Naive thymus-derived CD8-positive, alpha-beta T cell (primary cell): Measurements from ENCODE around the gene SH3RF2. TPM values are rescaled to one million over a fixed set of nuclear protein-coding genes. Genes with fewer than 3 reads are reported as not detected.

Experiments
- ATAC-seq, 2 donors: fragments of 150-1000 bp; cut with Tn5 transposase in 1 of 2; sonication (Bioruptor Pico), chemical (Tn5 transposase) in 1 of 2; 1 replicate in 1 of 2; 2 replicates in 1 of 2; pipeline ENCODE4 v1.10.0; 2021; ENCODE audit warnings: mild to moderate bottlenecking in 2 of 2, moderate library complexity in 2 of 2
- POLR2A ChIA-PET: fragments of 350-600 bp; sonication (Branson Sonifier 250); formaldehyde crosslinking; loops from one replicate; lab custom pipeline; 2021; ENCODE audit warnings: antibody characterized with exemption; lab: Charles Lee
- DNase-seq, 10 donors: peaks; one replicate each; pipeline versions ENCODE4 v3.0.0 to v3.0.0-alpha.2; 2020 to 2022
- H3K27ac Mint-ChIP-seq, 10 donors: one replicate each; pipeline ENCODE4 v1.8.0; 2020 to 2022; ENCODE audit warnings: mild to moderate bottlenecking in 10 of 10, mixed read lengths in 10 of 10, moderate library complexity in 4 of 10, inconsistent platforms in 1 of 10
- H3K27me3 Mint-ChIP-seq, 5 donors: one replicate each; pipeline ENCODE4 v1.8.0; 2021 to 2022; ENCODE audit warnings: mixed read lengths in 5 of 5
- H3K36me3 Mint-ChIP-seq, 3 donors: one replicate each; pipeline ENCODE4 v1.8.0; 2020 to 2022; ENCODE audit warnings: mixed read lengths in 3 of 3, mild to moderate bottlenecking in 2 of 3, inconsistent platforms in 1 of 3
- H3K4me1 Mint-ChIP-seq, 4 donors: one replicate each; pipeline ENCODE4 v1.8.0; 2021 to 2022; ENCODE audit warnings: mixed read lengths in 4 of 4
- H3K4me3 Mint-ChIP-seq, 10 donors: one replicate each; pipeline ENCODE4 v1.8.0; 2020 to 2022; ENCODE audit warnings: mild to moderate bottlenecking in 10 of 10, mixed read lengths in 10 of 10, moderate library complexity in 6 of 10, inconsistent platforms in 1 of 10
- H3K9me3 Mint-ChIP-seq, 9 donors: one replicate each; pipeline ENCODE4 v1.8.0; 2020 to 2022; ENCODE audit warnings: mixed read lengths in 9 of 9, mild to moderate bottlenecking in 3 of 9, inconsistent platforms in 1 of 9, moderate library complexity in 1 of 9
- polyA plus RNA-seq, 3 donors: library from polyadenylated mRNA; unstranded; fragments of 300-500 nt; fragmentation: Illumina TruSeq; gene quantifications; one replicate each; pipeline ENCODE4 v1.2.3, GENCODE V29; 2021
- total RNA-seq, 8 experiments: library from RNA in 2 of 8; stranded (reverse) in 2 of 8; gene quantifications; one replicate each; pipeline ENCODE4 v1.2.3 and lab custom pipeline; 2021 to 2026

Gene SH3RF2
- total and polyA plus RNA-seq, 5 experiments from 2014 or later, result not detected

GRCh38 chr5:145976431-145977155, 40.2 kb downstream of the SH3RF2 start:
- DNase-seq, result no peak
- no peak overlapping the region for H3K4me3 Mint-ChIP-seq
- ATAC-seq, result no peak
- no peaks in the 10 kb centered on the region for H3K4me1 Mint-ChIP-seq
- H3K36me3 Mint-ChIP-seq, result no peaks in the 10 kb centered on the region
- peaks cover 0 to 10% (median 1%) of the 10 kb centered on the region in 5 donors for H3K27me3 Mint-ChIP-seq
- H3K27ac Mint-ChIP-seq, result no peak overlapping the region
- peaks cover 0 to 9% (median 0%) of the 10 kb centered on the region in 9 donors for H3K9me3 Mint-ChIP-seq
- POLR2A ChIA-PET, result no interaction called here

DNA sequence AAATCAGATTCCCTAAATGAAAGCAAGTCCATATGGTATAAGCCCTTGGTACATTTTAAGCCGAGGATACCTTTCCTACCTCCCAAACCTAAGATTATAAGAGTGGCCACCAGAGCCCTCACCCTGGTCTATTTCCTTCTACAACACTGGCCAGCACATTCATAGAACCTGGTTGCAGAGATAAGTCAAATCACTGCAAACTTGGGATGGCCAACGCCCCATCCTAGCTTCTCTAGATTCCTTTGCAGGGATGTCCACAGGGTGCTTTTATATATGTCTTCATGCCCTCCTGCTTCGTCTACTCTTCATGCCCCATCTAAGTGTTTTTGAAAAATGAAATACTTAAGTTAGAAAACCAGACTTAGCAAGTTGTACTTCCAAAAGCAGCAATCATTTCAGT, 41.8 kb downstream of the SH3RF2 start:
- no peaks in the 10 kb centered on the region for H3K36me3 Mint-ChIP-seq
- no peak overlapping the region for H3K27ac Mint-ChIP-seq
- peaks cover 0 to 16% (median 1%) of the 10 kb centered on the region in 5 donors for H3K27me3 Mint-ChIP-seq

GRCh38 chr5:145978708-145979107, 42.3 kb downstream of the SH3RF2 start:
- POLR2A ChIA-PET, result no interaction called here
- DNase-seq (no peak), ATAC-seq (no peak)
- Mint-ChIP-seq H3K27ac (no peak overlapping the region), H3K36me3 (no peaks in the 10 kb centered on the region), H3K4me3 (no peak overlapping the region), H3K27me3 (peaks cover 0 to 16% (median 1%) of the 10 kb centered on the region in 5 donors), H3K9me3 (peaks cover 0 to 9% (median 0%) of the 10 kb centered on the region in 9 donors), H3K4me1 (no peaks in the 10 kb centered on the region)

More for the DNA sequence above, 41.8 kb downstream of the SH3RF2 start:
- DNase-seq, result no peak
- ATAC-seq, result no peak
- peaks cover 0 to 9% (median 0%) of the 10 kb centered on the region in 9 donors for H3K9me3 Mint-ChIP-seq
- H3K4me3 Mint-ChIP-seq, result no peak overlapping the region
- POLR2A ChIA-PET, result no interaction called here
- no peaks in the 10 kb centered on the region for H3K4me1 Mint-ChIP-seq

- no peak overlapping the region for H3K4me3 Mint-ChIP-seq
- H3K36me3 Mint-ChIP-seq, result no peaks in the 10 kb centered on the region
- ATAC-seq (no peak), DNase-seq (no peak)
- no peaks in the 10 kb centered on the region for H3K4me1 Mint-ChIP-seq
- H3K9me3 Mint-ChIP-seq, result peaks cover 0 to under 1% (median 0%) of the 10 kb centered on the region in 9 donors
- POLR2A ChIA-PET, result no interaction called here
- H3K27ac Mint-ChIP-seq, result no peak overlapping the region
- peaks cover 0 to 11% (median 1%) of the 10 kb centered on the region in 5 donors for H3K27me3 Mint-ChIP-seq
Measured at GRCh38 chr5:145979270-145980223, 43.2 kb downstream of the SH3RF2 start.

- POLR2A ChIA-PET, result no interaction called here
- H3K4me1 Mint-ChIP-seq, result no peaks in the 10 kb centered on the region
- H3K36me3 Mint-ChIP-seq, result no peaks in the 10 kb centered on the region
- H3K27me3 Mint-ChIP-seq, result peaks cover 0 to 10% (median 2%) of the 10 kb centered on the region in 5 donors
- H3K4me3 Mint-ChIP-seq, result no peak overlapping the region
- H3K27ac Mint-ChIP-seq, result no peak overlapping the region
- H3K9me3 Mint-ChIP-seq, result no peaks in the 10 kb centered on the region
- no peak for ATAC-seq
- DNase-seq, result no peak
Measured at GRCh38 chr5:145980259-145980658, 43.9 kb downstream of the SH3RF2 start.

- POLR2A ChIA-PET, result no interaction called here
- H3K9me3 Mint-ChIP-seq, result no peaks in the 10 kb centered on the region
- H3K36me3 Mint-ChIP-seq, result no peaks in the 10 kb centered on the region
- no peak overlapping the region for H3K27ac Mint-ChIP-seq
- no peak for DNase-seq
- no peak overlapping the region for H3K4me3 Mint-ChIP-seq
- H3K4me1 Mint-ChIP-seq, result no peaks in the 10 kb centered on the region
- no peak for ATAC-seq
- H3K27me3 Mint-ChIP-seq, result peaks cover 0 to 10% (median 3%) of the 10 kb centered on the region in 5 donors
Measured at GRCh38 chr5:145980718-145981117, 44.3 kb downstream of the SH3RF2 start.

- peaks cover 2 to 13% (median 6%) of the 10 kb centered on the region in 5 donors for H3K27me3 Mint-ChIP-seq
- no peaks in the 10 kb centered on the region for H3K36me3 Mint-ChIP-seq
- no peaks in the 10 kb centered on the region for H3K9me3 Mint-ChIP-seq
- no peak overlapping the region for H3K4me3 Mint-ChIP-seq
- no peak overlapping the region for H3K27ac Mint-ChIP-seq
- POLR2A ChIA-PET, result no interaction called here
- H3K4me1 Mint-ChIP-seq, result no peaks in the 10 kb centered on the region
- DNase-seq (no peak), ATAC-seq (no peak)
Measured at GRCh38 chr5:145981589-145982571, 45.5 kb downstream of the SH3RF2 start.

DNA sequence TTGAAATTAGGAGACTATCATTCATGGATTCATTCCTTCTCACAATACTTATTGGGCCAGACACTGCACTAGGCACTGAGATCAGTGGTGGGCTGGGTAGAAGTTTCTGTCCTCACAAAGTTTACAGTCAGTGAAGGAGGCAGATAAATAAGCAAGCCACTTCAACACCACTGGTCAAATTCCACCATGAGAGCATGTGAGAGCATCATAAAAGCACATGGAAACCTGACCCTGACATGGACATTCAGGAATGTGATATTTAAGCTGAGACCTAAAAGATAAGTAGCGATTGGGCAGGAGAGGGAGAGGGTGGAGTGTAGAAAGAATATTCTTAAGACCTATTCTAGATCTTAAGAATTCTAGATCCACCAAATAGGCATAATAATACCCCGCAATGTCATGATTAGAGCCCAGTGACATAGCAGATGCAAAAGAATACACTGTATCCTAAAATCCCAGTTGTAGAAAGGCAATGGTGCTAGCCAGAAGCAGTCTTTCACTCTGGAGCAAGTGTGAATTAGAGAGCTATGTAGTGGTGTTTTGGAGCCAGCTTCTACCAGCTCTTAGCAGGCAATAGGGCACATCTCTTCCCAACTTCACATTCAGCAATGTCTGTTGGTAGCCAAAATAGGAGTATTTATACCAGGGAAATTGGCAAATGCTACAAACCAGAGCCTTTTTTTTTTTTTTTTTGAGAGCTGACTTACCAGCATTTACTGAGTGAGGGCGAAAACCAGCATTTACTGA, 46.4 kb downstream of the SH3RF2 start:
- no peak for DNase-seq
- Mint-ChIP-seq H3K4me1 (no peaks in the 10 kb centered on the region), H3K4me3 (no peak overlapping the region), H3K36me3 (no peaks in the 10 kb centered on the region), H3K27ac (no peak overlapping the region), H3K27me3 (peaks cover 2 to 14% (median 7%) of the 10 kb centered on the region in 5 donors), H3K9me3 (no peaks in the 10 kb centered on the region)
- no peak for ATAC-seq
- POLR2A ChIA-PET, result no interaction called here

GRCh38 chr5:145983446-145983845, 47.1 kb downstream of the SH3RF2 start:
- peaks cover 2 to 14% (median 7%) of the 10 kb centered on the region in 5 donors for H3K27me3 Mint-ChIP-seq
- ATAC-seq (no peak), DNase-seq (no peak)
- no peaks in the 10 kb centered on the region for H3K4me1 Mint-ChIP-seq
- no peak overlapping the region for H3K4me3 Mint-ChIP-seq
- POLR2A ChIA-PET, result no interaction called here
- H3K27ac Mint-ChIP-seq, result no peak overlapping the region
- H3K36me3 Mint-ChIP-seq, result no peaks in the 10 kb centered on the region
- no peaks in the 10 kb centered on the region for H3K9me3 Mint-ChIP-seq

- no peak overlapping the region for H3K27ac Mint-ChIP-seq
- DNase-seq (no peak), ATAC-seq (no peak)
- no peaks in the 10 kb centered on the region for H3K9me3 Mint-ChIP-seq
- H3K4me1 Mint-ChIP-seq, result no peaks in the 10 kb centered on the region
- POLR2A ChIA-PET, result no interaction called here
- H3K36me3 Mint-ChIP-seq, result no peaks in the 10 kb centered on the region
- peaks cover 3 to 14% (median 7%) of the 10 kb centered on the region in 5 donors for H3K27me3 Mint-ChIP-seq
- H3K4me3 Mint-ChIP-seq, result no peak overlapping the region
Measured at GRCh38 chr5:145984072-145984471, 47.7 kb downstream of the SH3RF2 start.

GRCh38 chr5:145987856-145988255, 51.5 kb downstream of the SH3RF2 start:
- no peak for DNase-seq
- H3K9me3 Mint-ChIP-seq, result peaks cover 0 to 12% (median 5%) of the 10 kb centered on the region in 9 donors
- no peak overlapping the region for H3K4me3 Mint-ChIP-seq
- POLR2A ChIA-PET, result no interaction called here
- no peaks in the 10 kb centered on the region for H3K4me1 Mint-ChIP-seq
- no peak overlapping the region for H3K27ac Mint-ChIP-seq
- ATAC-seq, result no peak
- no peaks in the 10 kb centered on the region for H3K36me3 Mint-ChIP-seq
- peaks cover 4 to 13% (median 8%) of the 10 kb centered on the region in 5 donors for H3K27me3 Mint-ChIP-seq
